Measurements from ENCODE around the gene TRIO. TPM values are rescaled to one million over a fixed set of nuclear protein-coding genes. Genes with fewer than 3 reads are reported as not detected.

TRIO gene
- total RNA-seq, 1 experiment from 2014 or later: 211 TPM

GRCh38 chr5:14263113-14263512 lies 120.0 kb downstream of the TRIO start:
- H3K9me2 ChIP-seq (replicated peaks; ENCODE audit: low read length): no peaks in the 10 kb centered on the region
- H2AFZ ChIP-seq (ENCODE audit: low read length): no peak overlapping the region
- ATAC-seq (no peak), DNase-seq (no peak)
- TF ChIP-seq EZH2phosphoT487 (IDR thresholded peaks at IDR 0.05; ENCODE audit: borderline replicate concordance, low read length): no peak
- TF ChIP-seq EZH2 (IDR thresholded peaks at IDR 0.05; ENCODE audit: low read length, unreplicated experiment): no peak
- TF ChIP-seq, protein P1, sequence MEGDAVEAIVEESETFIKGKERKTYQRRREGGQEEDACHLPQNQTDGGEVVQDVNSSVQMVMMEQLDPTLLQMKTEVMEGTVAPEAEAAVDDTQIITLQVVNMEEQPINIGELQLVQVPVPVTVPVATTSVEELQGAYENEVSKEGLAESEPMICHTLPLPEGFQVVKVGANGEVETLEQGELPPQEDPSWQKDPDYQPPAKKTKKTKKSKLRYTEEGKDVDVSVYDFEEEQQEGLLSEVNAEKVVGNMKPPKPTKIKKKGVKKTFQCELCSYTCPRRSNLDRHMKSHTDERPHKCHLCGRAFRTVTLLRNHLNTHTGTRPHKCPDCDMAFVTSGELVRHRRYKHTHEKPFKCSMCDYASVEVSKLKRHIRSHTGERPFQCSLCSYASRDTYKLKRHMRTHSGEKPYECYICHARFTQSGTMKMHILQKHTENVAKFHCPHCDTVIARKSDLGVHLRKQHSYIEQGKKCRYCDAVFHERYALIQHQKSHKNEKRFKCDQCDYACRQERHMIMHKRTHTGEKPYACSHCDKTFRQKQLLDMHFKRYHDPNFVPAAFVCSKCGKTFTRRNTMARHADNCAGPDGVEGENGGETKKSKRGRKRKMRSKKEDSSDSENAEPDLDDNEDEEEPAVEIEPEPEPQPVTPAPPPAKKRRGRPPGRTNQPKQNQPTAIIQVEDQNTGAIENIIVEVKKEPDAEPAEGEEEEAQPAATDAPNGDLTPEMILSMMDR (conservative IDR thresholded peaks at IDR 0.05; ENCODE audit: low read depth, low read length): no peak
- H4K20me1 ChIP-seq (ENCODE audit: low read length): no peaks in the 10 kb centered on the region
- CTCF ChIA-PET: no interaction called here
- H3K9ac ChIP-seq (ENCODE audit: low read length): no peak overlapping the region
- H3K4me3 ChIP-seq (ENCODE audit: low read length): no peak overlapping the region
- H3F3A ChIP-seq (ENCODE audit: low read length, unreplicated experiment): peaks cover 29% of the 10 kb centered on the region
- H3K27me3 ChIP-seq (ENCODE audit: low read length): no peaks in the 10 kb centered on the region
- no TSS peak for BruUV-seq (replicated peaks)
- H3K27ac ChIP-seq (ENCODE audit: low read length): peak overlapping the region; percentile 96
- peaks cover 75% of the 10 kb centered on the region for H3K4me1 ChIP-seq (ENCODE audit: insufficient read depth, low read length)
- H3K9me3 ChIP-seq (ENCODE audit: low read length): no peaks in the 10 kb centered on the region
- POLR2A ChIA-PET (ENCODE audit: unreplicated experiment): interaction anchor here (0.6 kb wide), 1 partner anchor 154 kb away, joined by 5 read pairs; no protein-coding TSS in a partner anchor
- H3K36me3 ChIP-seq (ENCODE audit: low read depth, low read length): no peaks in the 10 kb centered on the region
- intact Hi-C loops (cut with micrococcal nuclease): no loop called here
- H3K79me2 ChIP-seq (ENCODE audit: low read length): peaks cover 97% of the 10 kb centered on the region
- H3K4me2 ChIP-seq (ENCODE audit: low read length): no peak overlapping the region; the same call in 1 of the 2 replicates

- no peak for DNase-seq
- no peaks in the 10 kb centered on the region for H3K9me3 ChIP-seq (ENCODE audit: low read length)
- ChIA-PET POLR2A (ENCODE audit: unreplicated experiment) (interaction anchor here (0.6 kb wide), 1 partner anchor 155 kb away, joined by 5 read pairs; no protein-coding TSS in a partner anchor), CTCF (no interaction called here)
- intact Hi-C loops (cut with micrococcal nuclease): loop anchor here (1.0 kb wide), 1 partner anchor 7 kb away; no protein-coding TSS in a partner anchor
- TF ChIP-seq EZH2 (IDR thresholded peaks at IDR 0.05; ENCODE audit: low read length, unreplicated experiment) (no peak), EZH2phosphoT487 (IDR thresholded peaks at IDR 0.05; ENCODE audit: borderline replicate concordance, low read length) (no peak)
- TF ChIP-seq, protein P1 (conservative IDR thresholded peaks at IDR 0.05; ENCODE audit: low read depth, low read length): no peak
- H3K36me3 ChIP-seq (ENCODE audit: low read depth, low read length): no peaks in the 10 kb centered on the region
- H3K9ac ChIP-seq (ENCODE audit: low read length): peak overlapping the region; percentile 45; the same call in 1 of the 2 replicates
- no TSS peak for BruUV-seq (replicated peaks)
- H3F3A ChIP-seq (ENCODE audit: low read length, unreplicated experiment): peaks cover 29% of the 10 kb centered on the region
- H3K79me2 ChIP-seq (ENCODE audit: low read length): peaks cover 96% of the 10 kb centered on the region
- peaks cover 74% of the 10 kb centered on the region for H3K4me1 ChIP-seq (ENCODE audit: insufficient read depth, low read length)
- no peaks in the 10 kb centered on the region for H3K27me3 ChIP-seq (ENCODE audit: low read length)
- no peak for ATAC-seq
- H3K4me3 ChIP-seq (ENCODE audit: low read length): no peak overlapping the region
- H3K9me2 ChIP-seq (replicated peaks; ENCODE audit: low read length): no peaks in the 10 kb centered on the region
- H4K20me1 ChIP-seq (ENCODE audit: low read length): no peaks in the 10 kb centered on the region
- no peak overlapping the region for H2AFZ ChIP-seq (ENCODE audit: low read length)
- H3K4me2 ChIP-seq (ENCODE audit: low read length): peak overlapping the region; percentile 39
- H3K27ac ChIP-seq (ENCODE audit: low read length): peak overlapping the region; percentile 96
Measured at GRCh38 chr5:14263699-14264098, 120.6 kb downstream of the TRIO start.

DNA sequence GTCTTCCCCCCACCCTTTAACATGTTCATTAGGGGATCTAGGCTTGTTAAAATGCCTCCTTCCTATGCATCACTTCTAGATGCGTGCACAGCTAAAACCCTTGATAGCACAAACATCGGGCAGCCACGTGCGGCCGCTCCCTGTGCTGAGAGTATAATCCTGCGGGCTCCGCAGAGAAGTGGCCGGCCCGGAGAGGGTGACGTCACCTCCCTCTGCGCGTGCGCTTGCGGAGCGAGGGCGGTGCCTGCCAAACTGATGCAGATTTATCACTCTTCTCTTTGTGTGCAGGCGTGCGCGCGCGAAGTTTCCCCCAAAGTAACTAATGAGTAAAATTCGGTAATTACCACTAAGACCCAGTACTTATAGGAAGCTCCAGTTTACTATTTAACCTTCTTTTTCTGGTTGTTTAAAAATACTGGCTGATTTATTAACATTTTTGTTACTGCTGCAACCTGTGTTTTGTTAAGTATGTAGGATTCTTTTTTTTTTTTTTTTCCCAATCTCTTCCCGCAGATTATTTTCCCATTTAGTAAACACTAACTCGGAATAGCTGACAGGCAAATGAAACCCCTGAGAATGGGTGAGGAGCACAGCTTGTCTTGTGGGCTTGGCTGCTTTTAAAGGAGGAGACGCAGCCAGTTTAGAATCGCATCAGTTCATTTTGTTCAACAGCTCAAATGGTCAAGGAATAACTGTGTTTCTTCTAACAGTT lies 121.6 kb downstream of the TRIO start:
- no peaks in the 10 kb centered on the region for H3K27me3 ChIP-seq (ENCODE audit: low read length)
- intact Hi-C loops (cut with micrococcal nuclease): loop anchor here (1.0 kb wide), 1 partner anchor 8 kb away; no protein-coding TSS in a partner anchor
- TF ChIP-seq EZH2phosphoT487 (IDR thresholded peaks at IDR 0.05; ENCODE audit: borderline replicate concordance, low read length): no peak
- TF ChIP-seq, protein P1 (conservative IDR thresholded peaks at IDR 0.05; ENCODE audit: low read depth, low read length): no peak
- no peak for TF ChIP-seq EZH2 (IDR thresholded peaks at IDR 0.05; ENCODE audit: low read length, unreplicated experiment)
- H3K4me1 ChIP-seq (ENCODE audit: insufficient read depth, low read length): peaks cover 74% of the 10 kb centered on the region
- H3K36me3 ChIP-seq (ENCODE audit: low read depth, low read length): no peaks in the 10 kb centered on the region
- H4K20me1 ChIP-seq (ENCODE audit: low read length): no peaks in the 10 kb centered on the region
- DNase-seq (peak; percentile 99), ATAC-seq (peak; percentile 59)
- peak overlapping the region; percentile 58 for H3K4me3 ChIP-seq (ENCODE audit: low read length)
- H3K9ac ChIP-seq (ENCODE audit: low read length): peak overlapping the region; percentile 57
- peak overlapping the region; percentile 96 for H3K27ac ChIP-seq (ENCODE audit: low read length)
- CTCF ChIA-PET: no interaction called here
- BruUV-seq (replicated peaks): TSS peak; percentile 68
- peaks cover 96% of the 10 kb centered on the region for H3K79me2 ChIP-seq (ENCODE audit: low read length)
- H2AFZ ChIP-seq (ENCODE audit: low read length): peak overlapping the region; percentile 18; the same call in 1 of the 2 replicates
- H3K9me3 ChIP-seq (ENCODE audit: low read length): no peaks in the 10 kb centered on the region
- peak overlapping the region; percentile 88 for H3K4me2 ChIP-seq (ENCODE audit: low read length)
- H3F3A ChIP-seq (ENCODE audit: low read length, unreplicated experiment): peaks cover 35% of the 10 kb centered on the region
- POLR2A ChIA-PET (ENCODE audit: unreplicated experiment): interaction anchor here (0.5 to 0.7 kb wide), 3 partner anchors 72 to 305 kb away, joined by 3 to 9 read pairs (median 4); no protein-coding TSS in a partner anchor
- H3K9me2 ChIP-seq (replicated peaks; ENCODE audit: low read length): no peaks in the 10 kb centered on the region
